BJ (cell line): ENCODE data around the gene SORCS2. TPM values are rescaled to one million over a fixed set of nuclear protein-coding genes. Genes with fewer than 3 reads are reported as not detected.

Experiments
- CTCF ChIA-PET: fragments of 350-600 bp; formaldehyde crosslinking; extraction: SDS; loops from one replicate; lab custom pipeline; 2021; ENCODE audit warnings: antibody characterized with exemption, inconsistent platforms; lab: Yijun Ruan, JAX
- POLR2A ChIA-PET: fragments of 300-600 bp; sonication (Branson Sonifier 250); formaldehyde crosslinking; extraction: SDS; loops from one replicate; lab custom pipeline; 2021; ENCODE audit warnings: antibody characterized with exemption; lab: Charles Lee
- DNase-seq: peaks from one replicate; pipeline ENCODE4 v3.0.0-alpha.2; 2011; ENCODE audit warnings: low read depth
- H3K27me3 ChIP-seq: 2 replicates; pipeline ENCODE4 v1.6.0; 2011; ENCODE audit warnings: low read length; ENCODE audit not compliant: control insufficient read depth, insufficient read depth
- H3K36me3 ChIP-seq: 2 replicates; pipeline ENCODE4 v1.5.1; 2011; ENCODE audit warnings: low read length; ENCODE audit not compliant: control insufficient read depth, insufficient read depth
- H3K4me3 ChIP-seq: 2 replicates; pipeline ENCODE4 v1.5.1; 2011; ENCODE audit warnings: low read depth, mild to moderate bottlenecking, control low read depth, low read length
- polyA plus RNA-seq: library from polyadenylated mRNA; depleted of rRNA; stranded (reverse); fragments of >200 nt; gene quantifications from 2 replicates; pipeline ENCODE4 v1.2.3, GENCODE V29; 2011
- TF ChIP-seq, protein P1 (sequence below): IDR thresholded peaks from 2 replicates; pipeline ENCODE4 v1.5.1; 2011; ENCODE audit warnings: low read depth, mild to moderate bottlenecking, control low read depth, inconsistent platforms, low read length, moderate library complexity; ENCODE audit not compliant: insufficient read depth

The SORCS2 gene
- polyA plus RNA-seq, 1 experiment = 0.63 TPM

- TF ChIP-seq, protein P1, sequence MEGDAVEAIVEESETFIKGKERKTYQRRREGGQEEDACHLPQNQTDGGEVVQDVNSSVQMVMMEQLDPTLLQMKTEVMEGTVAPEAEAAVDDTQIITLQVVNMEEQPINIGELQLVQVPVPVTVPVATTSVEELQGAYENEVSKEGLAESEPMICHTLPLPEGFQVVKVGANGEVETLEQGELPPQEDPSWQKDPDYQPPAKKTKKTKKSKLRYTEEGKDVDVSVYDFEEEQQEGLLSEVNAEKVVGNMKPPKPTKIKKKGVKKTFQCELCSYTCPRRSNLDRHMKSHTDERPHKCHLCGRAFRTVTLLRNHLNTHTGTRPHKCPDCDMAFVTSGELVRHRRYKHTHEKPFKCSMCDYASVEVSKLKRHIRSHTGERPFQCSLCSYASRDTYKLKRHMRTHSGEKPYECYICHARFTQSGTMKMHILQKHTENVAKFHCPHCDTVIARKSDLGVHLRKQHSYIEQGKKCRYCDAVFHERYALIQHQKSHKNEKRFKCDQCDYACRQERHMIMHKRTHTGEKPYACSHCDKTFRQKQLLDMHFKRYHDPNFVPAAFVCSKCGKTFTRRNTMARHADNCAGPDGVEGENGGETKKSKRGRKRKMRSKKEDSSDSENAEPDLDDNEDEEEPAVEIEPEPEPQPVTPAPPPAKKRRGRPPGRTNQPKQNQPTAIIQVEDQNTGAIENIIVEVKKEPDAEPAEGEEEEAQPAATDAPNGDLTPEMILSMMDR = peak; percentile 68
- POLR2A ChIA-PET = interaction anchor here (0.7 kb wide), 1 partner anchor 20 kb away, joined by 4 read pairs; no protein-coding TSS in a partner anchor
- DNase-seq = no peak
These were observed 578.1 kb downstream of the SORCS2 start for GRCh38 chr4:7770224-7771050.

DNA sequence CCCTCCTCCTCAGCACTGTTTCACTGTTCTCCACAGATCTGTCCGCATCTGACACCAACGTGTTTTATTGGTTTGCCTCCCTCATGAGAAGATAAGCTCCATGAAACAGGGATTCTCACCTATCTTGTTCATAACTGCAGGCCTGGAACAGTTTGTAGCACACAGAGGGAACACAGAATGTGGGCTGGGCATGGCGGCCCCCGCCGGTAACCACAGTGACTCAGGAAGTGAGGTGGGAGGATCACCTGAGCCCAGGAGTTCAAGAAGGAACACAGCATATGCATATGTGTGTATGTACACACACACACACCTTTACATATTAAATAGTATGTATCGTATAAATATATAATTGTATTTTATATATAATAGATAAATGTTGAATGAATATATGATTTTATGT is 578.7 kb downstream of the SORCS2 start:
- Histone ChIP-seq H3K27me3 (no peaks in the 10 kb centered on the region), H3K4me3 (no peak overlapping the region), H3K36me3 (peaks cover 55% of the 10 kb centered on the region)
- ChIA-PET CTCF (interaction anchor here (1.0 to 5.0 kb wide), 6 partner anchors 8 to 216 kb away, joined by 4 to 28 read pairs (median 4); no protein-coding TSS in a partner anchor), POLR2A (no interaction called here)
- TF ChIP-seq, protein P1 = no peak
- DNase-seq = no peak

More at GRCh38 chr4:7770224-7771050, 578.1 kb downstream of the SORCS2 start:
- CTCF ChIA-PET = interaction anchor here (1.0 to 5.0 kb wide), 7 partner anchors 8 to 217 kb away, joined by 3 to 28 read pairs (median 4); no protein-coding TSS in a partner anchor
- Histone ChIP-seq H3K27me3 (no peaks in the 10 kb centered on the region), H3K36me3 (peaks cover 59% of the 10 kb centered on the region), H3K4me3 (no peak overlapping the region)

DNA sequence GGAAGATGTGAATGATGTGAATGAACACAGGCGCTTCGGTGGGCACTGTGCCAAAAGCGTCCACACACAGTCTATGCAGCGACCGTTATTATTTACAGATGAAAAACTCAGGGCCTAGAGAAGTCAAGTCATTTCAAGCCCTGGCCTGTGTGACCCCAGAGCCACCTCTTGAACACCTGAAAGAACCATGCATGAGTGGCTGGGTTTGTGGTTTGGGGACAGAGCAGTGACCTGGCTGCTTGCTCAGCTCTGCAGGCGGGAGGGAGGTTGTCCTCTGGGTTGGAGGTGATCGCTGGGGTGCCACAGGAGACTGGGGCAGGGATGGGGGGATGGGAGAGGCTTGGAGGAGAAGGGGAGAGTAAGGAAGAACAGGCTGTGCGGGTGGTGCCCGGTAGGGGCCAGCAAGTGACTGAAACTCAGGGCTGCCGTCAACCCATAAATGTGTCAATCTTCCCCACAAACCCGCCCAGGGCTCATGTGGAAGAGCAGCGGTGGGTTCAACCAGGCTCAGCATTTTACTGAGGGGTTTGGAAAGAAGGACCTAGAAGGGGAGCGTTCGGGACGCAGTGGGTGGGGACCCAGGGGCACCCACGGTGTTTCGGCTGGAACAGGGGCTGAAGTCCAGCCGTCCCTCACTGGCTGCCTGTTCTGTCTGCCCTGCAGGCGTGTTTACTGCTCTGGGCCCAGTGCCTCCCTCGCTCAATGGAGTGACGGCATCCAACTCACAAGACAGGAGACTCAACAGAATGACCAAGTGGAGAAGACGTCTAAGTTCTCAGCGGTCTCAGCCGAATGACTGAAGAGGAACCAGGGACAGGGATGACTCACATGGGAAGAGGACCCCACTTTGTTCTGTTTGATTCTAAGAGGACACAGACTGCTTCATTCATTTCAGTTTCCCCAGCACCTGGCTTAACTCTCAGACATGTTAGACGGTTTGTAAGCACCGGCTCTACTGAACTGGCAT is 579.5 kb downstream of the SORCS2 start:
- TF ChIP-seq, protein P1 = no peak
- no peak for DNase-seq
- no peak overlapping the region for H3K4me3 ChIP-seq
- ChIA-PET CTCF (interaction anchor here (1.2 to 5.0 kb wide), 7 partner anchors 9 to 215 kb away, joined by 3 to 28 read pairs (median 9); no protein-coding TSS in a partner anchor), POLR2A (no interaction called here)
- H3K27me3 ChIP-seq = no peaks in the 10 kb centered on the region
- peaks cover 50% of the 10 kb centered on the region for H3K36me3 ChIP-seq

DNA sequence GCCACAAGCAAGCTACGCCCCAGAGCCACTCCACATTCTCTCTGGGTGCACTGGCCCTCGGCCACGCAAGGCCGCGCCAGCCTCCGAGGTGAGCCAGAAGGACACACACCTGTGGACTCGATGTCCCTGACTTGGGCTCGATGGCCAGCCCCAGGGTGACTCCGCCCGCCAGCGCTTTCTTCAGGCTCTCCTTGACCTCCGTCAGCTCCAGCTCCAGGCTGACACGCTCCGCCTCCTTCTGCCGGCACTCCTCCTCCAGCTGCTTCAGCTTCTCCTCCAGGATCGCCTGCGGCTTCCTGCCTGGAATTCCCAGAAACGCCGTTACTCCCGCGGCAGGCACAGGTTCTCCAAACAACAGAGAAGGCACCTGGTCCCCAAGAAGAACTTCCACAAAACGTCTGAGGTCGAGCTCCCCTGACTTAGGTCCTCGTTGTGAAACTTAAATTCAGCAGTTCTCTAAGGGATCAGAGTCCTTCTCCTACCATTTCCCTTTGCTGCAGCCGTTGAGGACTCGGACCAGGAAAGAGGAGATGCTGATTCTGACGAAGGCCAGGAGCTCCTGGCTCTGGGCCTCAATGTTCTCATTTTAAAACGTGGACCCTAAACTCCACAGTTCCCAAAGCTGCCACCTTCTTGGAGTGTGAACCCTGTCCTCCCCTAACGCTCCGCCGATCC is 580.5 kb downstream of the SORCS2 start:
- Histone ChIP-seq H3K36me3 (peaks cover 54% of the 10 kb centered on the region), H3K27me3 (no peaks in the 10 kb centered on the region), H3K4me3 (no peak overlapping the region)
- ChIA-PET CTCF (interaction anchor here (0.8 to 1.5 kb wide), 5 partner anchors 11 to 214 kb away, joined by 3 to 10 read pairs (median 6); no protein-coding TSS in a partner anchor), POLR2A (interaction anchor here (0.6 kb wide), 1 partner anchor 710 kb away, joined by 10 read pairs; no protein-coding TSS in a partner anchor)
- TF ChIP-seq, protein P1 = no peak
- no peak for DNase-seq
